Stomach (tissue), 4 donors: ENCODE data around the gene TMPRSS12.

Experiments
- CTCF ChIP-seq, 7 experiments: fragments of 450-650 bp in 4 of 7; fragments of 200-600 bp in 3 of 7; sonication (generic) in 3 of 7; IDR thresholded peaks; one replicate each; pipeline ENCODE4 v1.5.1; 2016 to 2019; ENCODE audit warnings: antibody characterized with exemption in 7 of 7, control low read depth in 2 of 7, mild to moderate bottlenecking in 1 of 7
- EP300 ChIP-seq: sonication (generic); formaldehyde crosslinking; IDR thresholded peaks from one replicate; pipeline ENCODE4 v1.6.1; 2017; ENCODE audit warnings: antibody characterized with exemption
- POLR2A ChIP-seq, 4 donors: fragments of 450-650 bp; IDR thresholded peaks; one replicate each; pipeline ENCODE4 v1.6.1; 2016; ENCODE audit warnings: antibody characterized with exemption in 4 of 4, control low read depth in 2 of 4, mild to moderate bottlenecking in 1 of 4, moderate library complexity in 1 of 4
- POLR2AphosphoS5 ChIP-seq, 3 donors: sonication (generic); formaldehyde crosslinking; IDR thresholded peaks; one replicate each; pipeline ENCODE4 v1.6.1; 2016; ENCODE audit warnings: antibody characterized with exemption in 3 of 3

- TF ChIP-seq POLR2A (IDR thresholded peaks at IDR 0.05): no peak
- no peak for TF ChIP-seq CTCF (IDR thresholded peaks at IDR 0.05)
- TF ChIP-seq POLR2AphosphoS5 (IDR thresholded peaks at IDR 0.05): no peak
- TF ChIP-seq EP300: no peak
These were observed 90.1 kb downstream of the TMPRSS12 start for GRCh38 chr12:50932787-50933280.
